OCI-LY1 (cell line): Measurements from ENCODE around the gene PBX1.

ENCODE experiments used
- CTCF ChIP-seq: fragments of 200-600 bp; sonication (generic), shearing (Covaris generic); IDR thresholded peaks from 2 replicates; pipeline ENCODE4 v1.5.1; 2017; ENCODE audit warnings: mild to moderate bottlenecking, antibody characterized with exemption, low read length, moderate library complexity, mixed read lengths
- EZH2 ChIP-seq: fragments of 200-600 bp; sonication (generic), shearing (Covaris generic); IDR thresholded peaks from 2 replicates; pipeline ENCODE4 v1.8.0; 2017; ENCODE audit warnings: borderline replicate concordance, mixed run types, mild to moderate bottlenecking, antibody characterized with exemption, low read length, moderate library complexity, mixed read lengths

DNA sequence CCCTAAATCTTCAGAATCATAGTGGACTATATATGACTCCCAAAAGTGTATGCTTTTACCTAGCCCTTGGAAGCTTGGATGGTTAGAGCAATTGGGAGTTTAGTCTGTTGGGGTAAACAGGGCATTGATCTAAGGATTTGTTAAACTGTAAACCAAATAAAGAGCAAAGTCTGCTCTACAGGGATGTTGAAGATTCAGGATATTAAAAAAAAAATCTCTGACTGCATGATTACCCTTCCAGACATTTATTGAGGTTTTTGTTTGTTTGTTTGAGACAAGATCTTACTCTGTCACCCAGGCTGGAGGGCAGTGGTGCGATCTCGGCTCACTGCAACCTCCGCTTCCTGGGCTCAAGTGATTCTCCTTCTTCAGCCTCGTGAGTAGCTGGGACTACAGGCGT lies 31.6 kb downstream of the PBX1 start:
- TF ChIP-seq CTCF, result no peak
- no peak for TF ChIP-seq EZH2
